HL-60/S4 treated with retinoic acid at 250 ng/mL for 4 days and 3 days (cell line): ENCODE measurements around the gene TFDP1.

Experiments
- in situ Hi-C: fragments of 300-500 bp; cut with MboI; formaldehyde crosslinking; loops from 2 replicates; pipeline ENCODE4 v1.7.0; 2022; ENCODE audit warnings: low sequenced_read_pairs

Gene TFDP1

GRCh38 chr13:113657851-113658741 is 73.5 kb downstream of the TFDP1 start, which contains the start of gene ATP4B:
Gene ATP4B (minus strand): TSS chr13:113658198. CDS start chr13:113658144, 54 bp downstream.
- in situ Hi-C loops, result no loop called here

- in situ Hi-C loops, result no loop called here
Measured at GRCh38 chr13:113658836-113659235, 74.3 kb downstream of the TFDP1 start.

- in situ Hi-C loops, result no loop called here
Measured at GRCh38 chr13:113659337-113659736, 74.8 kb downstream of the TFDP1 start.

GRCh38 chr13:113660066-113660465 is 75.5 kb downstream of the TFDP1 start:
- in situ Hi-C loops, result no loop called here

GRCh38 chr13:113661509-113661908 is 77.0 kb downstream of the TFDP1 start:
- in situ Hi-C loops, result no loop called here

GRCh38 chr13:113663934-113664333 is 79.4 kb downstream of the TFDP1 start:
- in situ Hi-C loops, result no loop called here

- in situ Hi-C loops, result no loop called here
Measured at GRCh38 chr13:113664751-113665596, 80.4 kb downstream of the TFDP1 start.

GRCh38 chr13:113665597-113666328 is 81.2 kb downstream of the TFDP1 start:
- in situ Hi-C loops, result no loop called here

- in situ Hi-C loops, result no loop called here
Measured at GRCh38 chr13:113666329-113666670, 81.7 kb downstream of the TFDP1 start.

- in situ Hi-C loops, result no loop called here
Measured at GRCh38 chr13:113666951-113667701, 82.6 kb downstream of the TFDP1 start, which contains the start of gene GRK1. Gene GRK1 (plus strand): TSS chr13:113667219. CDS start chr13:113667387, 168 bp downstream.

GRCh38 chr13:113667771-113668490 is 83.4 kb downstream of the TFDP1 start:
- in situ Hi-C loops, result no loop called here

- in situ Hi-C loops, result no loop called here
Measured at GRCh38 chr13:113668491-113668971, 84.0 kb downstream of the TFDP1 start.

GRCh38 chr13:113669231-113669754 is 84.7 kb downstream of the TFDP1 start:
- in situ Hi-C loops, result no loop called here

GRCh38 chr13:113669755-113670341 is 85.3 kb downstream of the TFDP1 start:
- in situ Hi-C loops, result no loop called here

GRCh38 chr13:113670541-113670940 is 86.0 kb downstream of the TFDP1 start:
- in situ Hi-C loops, result no loop called here

GRCh38 chr13:113671066-113672001 is 86.8 kb downstream of the TFDP1 start:
- in situ Hi-C loops, result no loop called here

- in situ Hi-C loops, result no loop called here
Measured at GRCh38 chr13:113672002-113672651, 87.6 kb downstream of the TFDP1 start.
